ENCODE data around the gene EXOG. TPM values are rescaled to one million over a fixed set of nuclear protein-coding genes. Genes with fewer than 3 reads are reported as not detected.

The EXOG gene
- total RNA-seq, 4 donors from 2014 or later = 14.9 to 37.8 (median 30.8) TPM

DNA sequence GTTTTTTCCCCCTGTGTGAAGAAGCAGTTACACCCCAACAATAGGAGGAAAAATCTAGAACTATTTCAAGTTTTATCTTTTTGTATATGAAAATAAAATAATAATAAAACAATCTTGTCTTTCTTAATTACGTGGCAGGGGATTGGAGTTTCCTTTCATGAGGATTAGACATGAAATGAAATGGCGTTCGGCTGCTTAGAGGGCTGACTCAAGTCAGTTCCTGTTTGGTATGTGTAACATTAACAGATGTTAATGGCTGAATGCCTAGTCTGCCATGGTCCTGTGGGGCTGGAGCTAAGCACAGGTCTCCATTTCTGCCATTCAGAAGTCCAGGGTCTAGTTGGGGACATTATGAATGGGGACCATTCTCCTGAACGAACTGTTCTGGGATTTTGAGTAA is 3.1 kb upstream of the EXOG start:
- 54% methylated on average over 4 of the region's 4 CpGs for WGBS
- H3K9me3 ChIP-seq = no peaks in the 10 kb centered on the region
- peaks cover 0 to 7% (median 0%) of the 10 kb centered on the region in 4 donors for H3K36me3 ChIP-seq
- intact Hi-C loops (cut with DNase I) = no loop called here
- TF ChIP-seq POLR2A (IDR thresholded peaks at IDR 0.05; ENCODE audit: low read depth) (no peak), POLR2AphosphoS5 (IDR thresholded peaks at IDR 0.05) (no peak), EP300 (IDR thresholded peaks at IDR 0.05) (no peak)
- TF ChIP-seq, protein P1, sequence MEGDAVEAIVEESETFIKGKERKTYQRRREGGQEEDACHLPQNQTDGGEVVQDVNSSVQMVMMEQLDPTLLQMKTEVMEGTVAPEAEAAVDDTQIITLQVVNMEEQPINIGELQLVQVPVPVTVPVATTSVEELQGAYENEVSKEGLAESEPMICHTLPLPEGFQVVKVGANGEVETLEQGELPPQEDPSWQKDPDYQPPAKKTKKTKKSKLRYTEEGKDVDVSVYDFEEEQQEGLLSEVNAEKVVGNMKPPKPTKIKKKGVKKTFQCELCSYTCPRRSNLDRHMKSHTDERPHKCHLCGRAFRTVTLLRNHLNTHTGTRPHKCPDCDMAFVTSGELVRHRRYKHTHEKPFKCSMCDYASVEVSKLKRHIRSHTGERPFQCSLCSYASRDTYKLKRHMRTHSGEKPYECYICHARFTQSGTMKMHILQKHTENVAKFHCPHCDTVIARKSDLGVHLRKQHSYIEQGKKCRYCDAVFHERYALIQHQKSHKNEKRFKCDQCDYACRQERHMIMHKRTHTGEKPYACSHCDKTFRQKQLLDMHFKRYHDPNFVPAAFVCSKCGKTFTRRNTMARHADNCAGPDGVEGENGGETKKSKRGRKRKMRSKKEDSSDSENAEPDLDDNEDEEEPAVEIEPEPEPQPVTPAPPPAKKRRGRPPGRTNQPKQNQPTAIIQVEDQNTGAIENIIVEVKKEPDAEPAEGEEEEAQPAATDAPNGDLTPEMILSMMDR (IDR thresholded peaks at IDR 0.05) = no peak
- H3K4me1 ChIP-seq = peaks cover 0 to 24% (median 16%) of the 10 kb centered on the region in 4 donors
- no peak for DNase-seq (ENCODE audit: extremely low spot score)
- H3K27ac ChIP-seq (replicated peaks in 1 of 4) = peak overlapping the region; percentile 21 to 37 (median 27)
- H3K27me3 ChIP-seq = no peaks in the 10 kb centered on the region
- H3K4me3 ChIP-seq = no peak overlapping the region

- 30% methylated on average over 4 of the region's 4 CpGs for WGBS
- Histone ChIP-seq H3K9me3 (no peaks in the 10 kb centered on the region), H3K27me3 (no peaks in the 10 kb centered on the region), H3K4me1 (peaks cover 19 to 54% (median 38%) of the 10 kb centered on the region in 4 donors), H3K4me3 (peak overlapping the region; percentile 73 to 85 (median 80)), H3K36me3 (peaks cover 0 to 17% (median 11%) of the 10 kb centered on the region in 4 donors), H3K27ac (replicated peaks in 1 of 4) (peak overlapping the region in 2 of 4 donors; percentile 79 to 81)
- no peak for TF ChIP-seq EP300 (IDR thresholded peaks at IDR 0.05)
- no peak for TF ChIP-seq POLR2A (IDR thresholded peaks at IDR 0.05; ENCODE audit: low read depth)
- TF ChIP-seq, protein P1 (IDR thresholded peaks at IDR 0.05) = no peak
- TF ChIP-seq POLR2AphosphoS5 (IDR thresholded peaks at IDR 0.05) = no peak
- DNase-seq (ENCODE audit: extremely low spot score) = no peak
- intact Hi-C loops (cut with DNase I) = loop anchor here (2.0 kb wide), 1 partner anchor 26 kb away; no protein-coding TSS in a partner anchor
These were observed 891 bp downstream of the EXOG start for GRCh38 chr3:38497031-38497430.

- peaks cover 19 to 48% (median 36%) of the 10 kb centered on the region in 4 donors for H3K4me1 ChIP-seq
- 39% methylated on average over 2 of the region's 2 CpGs for WGBS
- TF ChIP-seq EP300 (IDR thresholded peaks at IDR 0.05) (no peak), POLR2A (IDR thresholded peaks at IDR 0.05; ENCODE audit: low read depth) (no peak), POLR2AphosphoS5 (IDR thresholded peaks at IDR 0.05) (no peak)
- TF ChIP-seq, protein P1 (IDR thresholded peaks at IDR 0.05) = no peak
- H3K27ac ChIP-seq (replicated peaks in 1 of 4) = peak overlapping the region in 3 of 4 donors; percentile 26 to 62 (median 53)
- no peak overlapping the region for H3K4me3 ChIP-seq
- H3K9me3 ChIP-seq = no peaks in the 10 kb centered on the region
- intact Hi-C loops (cut with DNase I) = no loop called here
- DNase-seq (ENCODE audit: extremely low spot score) = no peak
- H3K36me3 ChIP-seq = peaks cover 0 to 54% (median 34%) of the 10 kb centered on the region in 4 donors
- H3K27me3 ChIP-seq = no peaks in the 10 kb centered on the region
These were observed 4.7 kb downstream of the EXOG start for GRCh38 chr3:38500688-38501417.

GRCh38 chr3:38507120-38507519 is 11.0 kb downstream of the EXOG start:
- H3K36me3 ChIP-seq = peaks cover 23 to 94% (median 60%) of the 10 kb centered on the region in 4 donors

More at GRCh38 chr3:38507120-38507519, 11.0 kb downstream of the EXOG start:
- H3K9me3 ChIP-seq = no peaks in the 10 kb centered on the region
- no peak overlapping the region for H3K27ac ChIP-seq (replicated peaks in 1 of 4)
- no peaks in the 10 kb centered on the region for H3K4me1 ChIP-seq
- intact Hi-C loops (cut with DNase I) = no loop called here
- no peak for TF ChIP-seq POLR2A (IDR thresholded peaks at IDR 0.05; ENCODE audit: low read depth)
- no peak for TF ChIP-seq EP300 (IDR thresholded peaks at IDR 0.05)
- no peak for TF ChIP-seq POLR2AphosphoS5 (IDR thresholded peaks at IDR 0.05)
- TF ChIP-seq, protein P1 (IDR thresholded peaks at IDR 0.05) = no peak
- no peaks in the 10 kb centered on the region for H3K27me3 ChIP-seq
- DNase-seq (ENCODE audit: extremely low spot score) = no peak
- WGBS = 74% methylated on average over 2 of the region's 2 CpGs
- no peak overlapping the region for H3K4me3 ChIP-seq
